ENCODE results near the gene STX4.

Gene STX4

GRCh38 chr16:30997725-30998711, 35.3 kb upstream of the STX4 start:
- Histone ChIP-seq H3K27ac (no peak overlapping the region), H3K4me1 (ENCODE audit: control insufficient read depth in 1 of 2, insufficient read depth in 1 of 2, low read depth in 1 of 2, low read length in 1 of 2) (peaks cover 12 to 14% of the 10 kb centered on the region in 2 experiments)

DNA sequence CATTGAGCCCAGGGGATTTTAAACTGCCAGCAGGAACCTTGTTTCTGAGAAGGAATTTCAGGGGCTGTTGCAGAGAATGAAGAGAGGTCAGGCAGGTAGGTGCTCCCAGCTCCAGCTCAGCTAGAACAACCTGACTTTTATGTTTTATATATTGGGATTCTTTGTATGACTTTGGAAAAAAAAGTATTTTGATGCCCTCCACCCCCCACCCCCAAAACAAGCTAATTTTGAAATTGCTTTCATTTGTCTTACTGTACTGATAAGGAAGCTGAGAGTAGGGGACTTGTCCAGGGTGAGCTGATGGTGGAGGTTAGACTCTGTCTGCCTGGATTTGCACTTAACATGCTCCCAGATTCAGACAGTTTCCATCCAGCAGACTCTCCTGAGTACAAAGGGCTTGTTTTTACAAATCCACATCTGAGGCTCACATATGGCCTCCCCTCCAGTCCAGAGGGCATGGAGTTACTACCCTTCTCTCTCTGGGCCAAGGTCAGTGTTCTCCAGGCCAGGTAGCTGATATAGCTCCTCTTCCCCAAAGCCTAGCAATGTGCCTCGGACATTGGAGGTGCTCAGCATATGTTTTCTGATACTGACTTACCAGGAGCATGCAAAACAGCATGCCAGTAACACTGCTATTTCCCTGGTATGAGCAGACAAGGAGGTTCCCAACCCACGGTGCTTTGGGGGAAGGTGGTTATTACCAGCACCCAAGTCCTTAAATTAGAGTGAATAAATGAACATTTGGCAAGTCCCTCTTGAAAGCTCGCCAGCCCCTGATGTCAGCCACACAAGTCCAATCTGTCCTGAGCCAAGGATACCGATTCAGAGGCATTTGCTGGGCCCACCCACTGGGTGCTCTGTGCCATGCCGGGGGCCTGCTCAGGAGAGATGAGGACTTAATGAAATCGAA, 34.3 kb upstream of the STX4 start:
- TF ChIP-seq, protein P1, sequence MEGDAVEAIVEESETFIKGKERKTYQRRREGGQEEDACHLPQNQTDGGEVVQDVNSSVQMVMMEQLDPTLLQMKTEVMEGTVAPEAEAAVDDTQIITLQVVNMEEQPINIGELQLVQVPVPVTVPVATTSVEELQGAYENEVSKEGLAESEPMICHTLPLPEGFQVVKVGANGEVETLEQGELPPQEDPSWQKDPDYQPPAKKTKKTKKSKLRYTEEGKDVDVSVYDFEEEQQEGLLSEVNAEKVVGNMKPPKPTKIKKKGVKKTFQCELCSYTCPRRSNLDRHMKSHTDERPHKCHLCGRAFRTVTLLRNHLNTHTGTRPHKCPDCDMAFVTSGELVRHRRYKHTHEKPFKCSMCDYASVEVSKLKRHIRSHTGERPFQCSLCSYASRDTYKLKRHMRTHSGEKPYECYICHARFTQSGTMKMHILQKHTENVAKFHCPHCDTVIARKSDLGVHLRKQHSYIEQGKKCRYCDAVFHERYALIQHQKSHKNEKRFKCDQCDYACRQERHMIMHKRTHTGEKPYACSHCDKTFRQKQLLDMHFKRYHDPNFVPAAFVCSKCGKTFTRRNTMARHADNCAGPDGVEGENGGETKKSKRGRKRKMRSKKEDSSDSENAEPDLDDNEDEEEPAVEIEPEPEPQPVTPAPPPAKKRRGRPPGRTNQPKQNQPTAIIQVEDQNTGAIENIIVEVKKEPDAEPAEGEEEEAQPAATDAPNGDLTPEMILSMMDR (IDR thresholded peaks at IDR 0.05), result no peak
- H3K4me3 ChIP-seq (ENCODE audit: low read depth in 1 of 2, low read length in 1 of 2), result no peak overlapping the region
- no peaks in the 10 kb centered on the region for H3K9me3 ChIP-seq
- no peak overlapping the region for H3K27ac ChIP-seq
- H3K4me1 ChIP-seq (ENCODE audit: control insufficient read depth in 1 of 2, insufficient read depth in 1 of 2, low read depth in 1 of 2, low read length in 1 of 2), result peaks cover 12 to 14% of the 10 kb centered on the region in 2 experiments
- H3K36me3 ChIP-seq, result no peaks in the 10 kb centered on the region
- H3K27me3 ChIP-seq, result peaks cover 39% of the 10 kb centered on the region

More at GRCh38 chr16:30997725-30998711, 35.3 kb upstream of the STX4 start:
- Histone ChIP-seq H3K27me3 (peaks cover 39% of the 10 kb centered on the region), H3K36me3 (no peaks in the 10 kb centered on the region), H3K4me3 (ENCODE audit: low read depth in 1 of 2, low read length in 1 of 2) (peak overlapping the region; percentile 57 to 68), H3K9me3 (no peaks in the 10 kb centered on the region)
- TF ChIP-seq, protein P1 (IDR thresholded peaks at IDR 0.05), result no peak

DNA sequence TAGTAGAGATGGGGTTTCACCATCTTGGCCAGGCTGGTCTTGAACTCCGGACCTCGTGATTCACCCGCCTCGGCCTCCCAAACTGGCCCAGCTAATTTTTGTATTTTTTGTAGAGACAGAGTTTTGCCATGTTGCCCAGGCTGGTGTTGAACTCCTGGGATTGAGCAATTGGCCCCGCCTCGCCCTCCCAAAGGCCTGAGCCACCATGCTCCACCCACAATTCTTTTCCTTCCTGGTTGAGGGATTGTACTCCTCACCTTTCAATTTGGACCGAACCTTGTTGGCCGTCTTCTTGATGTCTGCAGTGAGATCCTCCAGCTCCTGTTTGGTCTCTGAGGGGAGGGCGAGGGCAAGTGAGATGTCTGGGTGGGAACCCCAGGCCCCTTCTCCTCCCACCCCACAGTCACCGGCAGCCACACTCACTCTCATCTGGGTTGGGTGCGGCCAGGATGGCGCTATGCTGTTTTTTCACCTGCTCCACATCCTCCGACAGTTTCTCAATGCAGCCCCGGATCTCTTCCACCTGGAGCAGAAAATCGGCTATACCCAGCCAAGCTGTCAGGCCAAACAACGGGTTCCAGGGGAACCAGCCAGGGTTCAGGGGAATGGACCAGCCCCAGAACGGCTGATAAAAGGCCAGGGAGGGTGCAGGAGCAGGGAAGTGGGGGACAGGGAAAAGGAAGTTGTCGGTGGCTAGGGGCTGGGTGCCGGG, 32.5 kb upstream of the STX4 start:
- Histone ChIP-seq H3K4me1 (ENCODE audit: control insufficient read depth in 1 of 2, insufficient read depth in 1 of 2, low read depth in 1 of 2, low read length in 1 of 2) (peaks cover 9 to 14% of the 10 kb centered on the region in 2 experiments), H3K4me3 (ENCODE audit: low read depth in 1 of 2, low read length in 1 of 2) (no peak overlapping the region), H3K27ac (no peak overlapping the region), H3K27me3 (peaks cover 48% of the 10 kb centered on the region), H3K9me3 (no peaks in the 10 kb centered on the region), H3K36me3 (no peaks in the 10 kb centered on the region)
- TF ChIP-seq, protein P1 (IDR thresholded peaks at IDR 0.05), result no peak

DNA sequence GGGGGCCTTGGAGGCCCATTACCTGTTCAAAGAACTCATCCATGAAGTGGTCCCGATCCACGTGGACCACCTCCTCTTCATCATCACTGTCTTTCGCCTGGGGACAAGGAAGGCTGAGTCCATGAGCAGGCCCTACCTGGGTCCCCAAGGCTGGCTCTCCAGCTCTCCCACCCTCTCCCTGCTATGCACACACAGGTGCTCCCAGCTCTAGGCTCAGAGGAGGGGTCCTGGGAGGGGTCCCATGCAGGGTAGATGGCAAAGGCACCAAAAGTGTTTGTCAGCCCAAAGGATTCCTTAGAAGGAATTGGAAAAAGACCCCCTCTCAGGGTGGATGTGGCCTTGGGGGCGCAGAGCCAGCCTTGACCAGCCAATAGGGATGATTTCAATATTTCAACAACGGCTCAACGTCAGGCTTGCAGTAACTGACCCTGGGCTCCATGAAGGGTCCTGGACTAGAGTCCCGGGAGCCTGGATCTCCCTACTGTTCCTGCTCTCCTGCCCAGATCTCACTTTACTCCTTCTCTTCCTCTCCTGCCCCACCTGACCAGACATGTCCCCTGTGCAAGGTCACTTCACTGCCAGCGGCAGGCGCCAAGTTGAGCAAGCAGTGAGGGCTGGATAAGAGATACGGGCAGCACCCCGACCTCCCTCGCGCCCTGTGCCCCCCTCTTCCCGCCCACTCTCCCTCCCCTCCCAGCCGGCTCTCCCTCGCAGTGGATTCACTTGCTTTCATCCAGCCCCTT, 31.7 kb upstream of the STX4 start:
- Histone ChIP-seq H3K27ac (no peak overlapping the region), H3K4me3 (ENCODE audit: low read depth in 1 of 2, low read length in 1 of 2) (no peak overlapping the region), H3K27me3 (peaks cover 48% of the 10 kb centered on the region), H3K4me1 (ENCODE audit: control insufficient read depth in 1 of 2, insufficient read depth in 1 of 2, low read depth in 1 of 2, low read length in 1 of 2) (peaks cover 9 to 11% of the 10 kb centered on the region in 2 experiments), H3K36me3 (no peaks in the 10 kb centered on the region), H3K9me3 (no peaks in the 10 kb centered on the region)
- TF ChIP-seq, protein P1 (IDR thresholded peaks at IDR 0.05), result no peak
